ENCODE data around the gene NDUFA11.

GRCh38 chr19:5864725-5865486 is 38.7 kb downstream of the NDUFA11 start:
- TF ChIP-seq POLR2A (IDR thresholded peaks at IDR 0.05; ENCODE audit: low read depth, low read length) = no peak
- TF ChIP-seq TAF1 (IDR thresholded peaks at IDR 0.05; ENCODE audit: borderline replicate concordance, low read depth, low read length) = no peak

All from GM12892 (cell line).